IMR-90 (cell line): ENCODE results near the gene NPHS1.

Experiments used
- BHLHE40 ChIP-seq: fragments of 150-350 bp; IDR thresholded peaks from 2 replicates; pipeline ENCODE4 v1.6.1; 2016; ENCODE audit warnings: mild to moderate bottlenecking, low read depth, low read length
- CEBPB ChIP-seq: IDR thresholded peaks from 2 replicates; pipeline ENCODE4 v1.6.1; 2012; ENCODE audit warnings: low read depth, low read length, improper control_type of control experiment
- CHD1 ChIP-seq: IDR thresholded peaks from 2 replicates; pipeline ENCODE4 v1.6.1; 2012; ENCODE audit warnings: low read depth, low read length, improper control_type of control experiment
- FOS ChIP-seq: fragments of 150-350 bp; IDR thresholded peaks from 2 replicates; pipeline ENCODE4 v1.6.1; 2016; ENCODE audit warnings: low read depth, low read length
- MAZ ChIP-seq: IDR thresholded peaks from 2 replicates; pipeline ENCODE4 v1.6.1; 2012; ENCODE audit warnings: low read depth, mild to moderate bottlenecking, low read length, improper control_type of control experiment, moderate library complexity, borderline replicate concordance
- MXI1 ChIP-seq: IDR thresholded peaks from 2 replicates; pipeline ENCODE4 v1.6.1; 2012; ENCODE audit warnings: low read depth, mild to moderate bottlenecking, low read length, moderate library complexity, borderline replicate concordance
- NFE2L2 ChIP-seq: fragments of 150-350 bp; IDR thresholded peaks from 2 replicates; pipeline ENCODE4 v1.6.1; 2016; ENCODE audit warnings: low read depth, mild to moderate bottlenecking, low read length
- POLR2A ChIP-seq: IDR thresholded peaks from 2 replicates; pipeline ENCODE4 v1.6.1; 2012; ENCODE audit warnings: mild to moderate bottlenecking, low read depth, low read length
- RAD21 ChIP-seq: IDR thresholded peaks from 2 replicates; pipeline ENCODE4 v1.6.1; 2012; ENCODE audit warnings: low read length, improper control_type of control experiment
- RFX5 ChIP-seq: IDR thresholded peaks from 2 replicates; pipeline ENCODE4 v1.8.0; 2012; ENCODE audit warnings: low read depth, mild to moderate bottlenecking, low read length, moderate library complexity
- SMC3 ChIP-seq: fragments of 150-350 bp; IDR thresholded peaks from 2 replicates; pipeline ENCODE4 v1.6.1; 2016; ENCODE audit warnings: low read depth, mild to moderate bottlenecking, antibody characterized with exemption, low read length, moderate library complexity
- TF ChIP-seq, protein P1 (sequence below): conservative IDR thresholded peaks from 2 replicates; pipeline ENCODE4 v1.5.1; 2012; ENCODE audit warnings: mild to moderate bottlenecking, low read depth, low read length, improper control_type of control experiment
- TF ChIP-seq, protein P2 (sequence below): fragments of 150-350 bp; IDR thresholded peaks from 2 replicates; pipeline ENCODE4 v1.6.1; 2016; ENCODE audit warnings: low read depth, mild to moderate bottlenecking, low read length, moderate library complexity, borderline replicate concordance
- TF ChIP-seq, protein P3 (sequence below): fragments of 150-350 bp; IDR thresholded peaks from 2 replicates; pipeline ENCODE4 v1.6.1; 2017; ENCODE audit warnings: mild to moderate bottlenecking, antibody characterized with exemption, low read length, low read depth

DNA sequence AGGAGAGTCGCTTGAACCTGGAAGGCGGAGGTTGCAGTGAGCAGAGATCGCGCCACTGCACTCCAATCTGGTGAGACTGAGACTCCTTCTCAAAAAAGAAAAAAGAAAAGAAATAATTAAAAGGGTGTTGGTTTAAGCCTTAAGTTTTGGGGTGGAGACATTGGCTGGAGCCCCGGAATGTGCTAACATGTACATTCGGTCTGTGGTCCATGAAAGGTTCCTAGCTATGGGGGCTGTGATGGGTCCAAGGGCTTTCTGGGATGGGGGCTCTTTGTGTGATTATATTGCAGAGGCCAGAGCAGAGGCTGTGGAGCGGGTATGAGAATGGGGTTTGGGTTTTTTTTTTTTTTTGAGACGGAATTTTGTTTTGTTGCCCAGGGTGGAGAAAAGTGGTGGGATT lies 33.6 kb upstream of the NPHS1 start:
- TF ChIP-seq BHLHE40 = no peak
- TF ChIP-seq, protein P1, sequence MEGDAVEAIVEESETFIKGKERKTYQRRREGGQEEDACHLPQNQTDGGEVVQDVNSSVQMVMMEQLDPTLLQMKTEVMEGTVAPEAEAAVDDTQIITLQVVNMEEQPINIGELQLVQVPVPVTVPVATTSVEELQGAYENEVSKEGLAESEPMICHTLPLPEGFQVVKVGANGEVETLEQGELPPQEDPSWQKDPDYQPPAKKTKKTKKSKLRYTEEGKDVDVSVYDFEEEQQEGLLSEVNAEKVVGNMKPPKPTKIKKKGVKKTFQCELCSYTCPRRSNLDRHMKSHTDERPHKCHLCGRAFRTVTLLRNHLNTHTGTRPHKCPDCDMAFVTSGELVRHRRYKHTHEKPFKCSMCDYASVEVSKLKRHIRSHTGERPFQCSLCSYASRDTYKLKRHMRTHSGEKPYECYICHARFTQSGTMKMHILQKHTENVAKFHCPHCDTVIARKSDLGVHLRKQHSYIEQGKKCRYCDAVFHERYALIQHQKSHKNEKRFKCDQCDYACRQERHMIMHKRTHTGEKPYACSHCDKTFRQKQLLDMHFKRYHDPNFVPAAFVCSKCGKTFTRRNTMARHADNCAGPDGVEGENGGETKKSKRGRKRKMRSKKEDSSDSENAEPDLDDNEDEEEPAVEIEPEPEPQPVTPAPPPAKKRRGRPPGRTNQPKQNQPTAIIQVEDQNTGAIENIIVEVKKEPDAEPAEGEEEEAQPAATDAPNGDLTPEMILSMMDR = no peak
- no peak for TF ChIP-seq MXI1
- no peak for TF ChIP-seq RFX5
- no peak for TF ChIP-seq MAZ
- TF ChIP-seq CEBPB = no peak
- no peak for TF ChIP-seq RAD21
- TF ChIP-seq POLR2A = no peak
- TF ChIP-seq, protein P2, sequence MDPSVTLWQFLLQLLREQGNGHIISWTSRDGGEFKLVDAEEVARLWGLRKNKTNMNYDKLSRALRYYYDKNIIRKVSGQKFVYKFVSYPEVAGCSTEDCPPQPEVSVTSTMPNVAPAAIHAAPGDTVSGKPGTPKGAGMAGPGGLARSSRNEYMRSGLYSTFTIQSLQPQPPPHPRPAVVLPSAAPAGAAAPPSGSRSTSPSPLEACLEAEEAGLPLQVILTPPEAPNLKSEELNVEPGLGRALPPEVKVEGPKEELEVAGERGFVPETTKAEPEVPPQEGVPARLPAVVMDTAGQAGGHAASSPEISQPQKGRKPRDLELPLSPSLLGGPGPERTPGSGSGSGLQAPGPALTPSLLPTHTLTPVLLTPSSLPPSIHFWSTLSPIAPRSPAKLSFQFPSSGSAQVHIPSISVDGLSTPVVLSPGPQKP = no peak
- TF ChIP-seq SMC3 = no peak
- TF ChIP-seq NFE2L2 = no peak
- TF ChIP-seq FOS = no peak
- no peak for TF ChIP-seq CHD1
- TF ChIP-seq, protein P3, sequence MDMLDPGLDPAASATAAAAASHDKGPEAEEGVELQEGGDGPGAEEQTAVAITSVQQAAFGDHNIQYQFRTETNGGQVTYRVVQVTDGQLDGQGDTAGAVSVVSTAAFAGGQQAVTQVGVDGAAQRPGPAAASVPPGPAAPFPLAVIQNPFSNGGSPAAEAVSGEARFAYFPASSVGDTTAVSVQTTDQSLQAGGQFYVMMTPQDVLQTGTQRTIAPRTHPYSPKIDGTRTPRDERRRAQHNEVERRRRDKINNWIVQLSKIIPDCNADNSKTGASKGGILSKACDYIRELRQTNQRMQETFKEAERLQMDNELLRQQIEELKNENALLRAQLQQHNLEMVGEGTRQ = no peak
